ENCODE data around the gene ADAM8. TPM values are rescaled to one million over a fixed set of nuclear protein-coding genes. Genes with fewer than 3 reads are reported as not detected.

The ADAM8 gene
- total RNA-seq, 1 experiment from 2014 or later, result 16.8 TPM

DNA sequence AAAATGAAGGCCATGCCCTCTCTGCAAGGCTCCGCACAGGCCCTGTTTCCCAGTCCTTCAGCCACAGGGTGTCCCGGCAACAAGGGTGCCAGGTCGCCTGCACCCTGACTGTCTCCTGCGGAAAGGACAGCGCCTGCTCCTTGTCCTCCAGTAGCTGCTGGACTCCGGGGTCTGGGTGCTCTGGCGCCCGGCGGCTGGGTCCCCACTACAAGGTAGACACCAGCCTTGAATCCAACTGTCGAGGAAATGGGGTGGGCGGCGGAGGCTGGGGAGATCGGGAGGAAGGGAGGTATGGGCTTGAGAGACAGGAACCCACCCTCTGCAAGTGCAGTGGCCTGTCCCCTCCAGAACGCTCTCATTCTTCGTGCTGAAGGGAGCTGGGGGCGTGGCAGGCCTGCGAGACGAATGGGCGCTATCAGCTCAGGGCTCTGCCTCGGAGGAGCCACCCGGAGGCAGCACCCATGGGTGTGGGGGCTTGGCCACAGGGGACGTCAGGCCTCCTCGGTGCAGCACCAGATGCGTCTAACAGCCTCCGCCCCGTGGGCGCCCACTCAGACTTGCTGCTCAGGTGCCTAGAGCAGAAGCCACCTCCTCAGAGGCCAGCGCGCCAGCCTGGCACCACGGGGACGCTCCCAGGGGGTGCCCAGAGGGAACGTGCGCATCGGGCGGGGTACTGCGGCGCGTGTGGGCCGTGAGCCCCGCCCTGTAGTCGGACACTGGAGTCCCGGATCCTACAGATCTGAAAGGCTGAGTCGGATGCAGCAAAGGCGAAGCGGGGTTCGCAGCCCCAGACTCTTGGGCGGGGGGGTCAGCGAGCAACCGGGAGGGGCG lies 15.6 kb downstream of the ADAM8 start:
- Histone ChIP-seq H3K4me3 (ENCODE audit: low read depth, low read length) (peak overlapping the region; percentile 47), H3K27me3 (replicated peaks; ENCODE audit: control insufficient read depth, insufficient read depth, low read length) (no peaks in the 10 kb centered on the region), H3K36me3 (ENCODE audit: control insufficient read depth, insufficient read depth, low read length) (no peaks in the 10 kb centered on the region), H3K4me1 (peaks cover 28% of the 10 kb centered on the region), H3K9me3 (no peaks in the 10 kb centered on the region)
- ChIA-PET POLR2A (interaction anchor here (0.6 kb wide), 1 partner anchor 15 kb away, joined by 7 read pairs; no protein-coding TSS in a partner anchor), CTCF (interaction anchor here (0.6 to 1.1 kb wide), 3 partner anchors 9 to 17 kb away, joined by 3 to 5 read pairs (median 5); no protein-coding TSS in a partner anchor)
- Mint-ChIP-seq H3K4me1 (ENCODE audit: low read depth, unreplicated experiment) (peaks cover 18% of the 10 kb centered on the region), H3K4me3 (ENCODE audit: unreplicated experiment) (peak overlapping the region; percentile 64), H3K9me3 (ENCODE audit: unreplicated experiment) (no peaks in the 10 kb centered on the region), H3K27me3 (ENCODE audit: insufficient read depth, unreplicated experiment) (no peaks in the 10 kb centered on the region), H3K36me3 (ENCODE audit: insufficient read depth, unreplicated experiment) (peaks cover 11% of the 10 kb centered on the region), H3K27ac (ENCODE audit: unreplicated experiment) (peak overlapping the region; percentile 73)
- peak; percentile 65 to 71 for DNase-seq
- intact Hi-C loops (cut with micrococcal nuclease; ENCODE audit: unreplicated experiment), result loop anchor here (5.0 kb wide), 1 partner anchor 46 kb away; the partner anchor contains the start of genes TUBGCP2 and ZNF511
- TF ChIP-seq, protein P1, sequence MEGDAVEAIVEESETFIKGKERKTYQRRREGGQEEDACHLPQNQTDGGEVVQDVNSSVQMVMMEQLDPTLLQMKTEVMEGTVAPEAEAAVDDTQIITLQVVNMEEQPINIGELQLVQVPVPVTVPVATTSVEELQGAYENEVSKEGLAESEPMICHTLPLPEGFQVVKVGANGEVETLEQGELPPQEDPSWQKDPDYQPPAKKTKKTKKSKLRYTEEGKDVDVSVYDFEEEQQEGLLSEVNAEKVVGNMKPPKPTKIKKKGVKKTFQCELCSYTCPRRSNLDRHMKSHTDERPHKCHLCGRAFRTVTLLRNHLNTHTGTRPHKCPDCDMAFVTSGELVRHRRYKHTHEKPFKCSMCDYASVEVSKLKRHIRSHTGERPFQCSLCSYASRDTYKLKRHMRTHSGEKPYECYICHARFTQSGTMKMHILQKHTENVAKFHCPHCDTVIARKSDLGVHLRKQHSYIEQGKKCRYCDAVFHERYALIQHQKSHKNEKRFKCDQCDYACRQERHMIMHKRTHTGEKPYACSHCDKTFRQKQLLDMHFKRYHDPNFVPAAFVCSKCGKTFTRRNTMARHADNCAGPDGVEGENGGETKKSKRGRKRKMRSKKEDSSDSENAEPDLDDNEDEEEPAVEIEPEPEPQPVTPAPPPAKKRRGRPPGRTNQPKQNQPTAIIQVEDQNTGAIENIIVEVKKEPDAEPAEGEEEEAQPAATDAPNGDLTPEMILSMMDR (IDR thresholded peaks at IDR 0.05; ENCODE audit: insufficient read depth in 1 of 2, low read depth in 1 of 2, low read length in 1 of 2, severe bottlenecking in 1 of 2, unreplicated experiment in 1 of 2), result no peak
- TSS peak; percentile 42 for BruUV-seq (replicated peaks)

DNA sequence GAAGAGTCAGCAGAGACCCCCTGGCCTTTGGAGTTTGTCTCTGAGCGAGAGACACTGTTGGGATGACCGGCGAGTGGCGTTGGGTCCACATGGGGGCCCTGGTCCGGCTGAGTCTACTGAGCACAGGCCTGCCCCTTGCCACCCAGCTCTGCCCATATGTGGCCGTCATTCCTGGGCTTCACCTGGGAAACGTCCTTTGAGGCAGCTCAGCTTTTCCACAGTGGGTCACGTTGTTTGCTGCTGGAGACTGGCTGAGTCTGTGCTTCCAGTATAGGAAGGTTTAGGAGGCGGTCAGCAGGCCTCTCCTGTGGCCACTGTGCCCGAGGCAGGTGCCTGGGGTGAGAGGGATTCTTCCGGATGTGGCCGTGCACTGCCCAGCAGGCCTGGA lies 17.1 kb downstream of the ADAM8 start:
- POLR2A ChIA-PET, result no interaction called here
- intact Hi-C loops (cut with micrococcal nuclease; ENCODE audit: unreplicated experiment), result no loop called here
- Mint-ChIP-seq H3K36me3 (ENCODE audit: insufficient read depth, unreplicated experiment) (peaks cover 11% of the 10 kb centered on the region), H3K9me3 (ENCODE audit: unreplicated experiment) (no peaks in the 10 kb centered on the region), H3K27me3 (ENCODE audit: insufficient read depth, unreplicated experiment) (no peaks in the 10 kb centered on the region), H3K4me1 (ENCODE audit: low read depth, unreplicated experiment) (peaks cover 18% of the 10 kb centered on the region), H3K4me3 (ENCODE audit: unreplicated experiment) (peak overlapping the region; percentile 64), H3K27ac (ENCODE audit: unreplicated experiment) (no peak overlapping the region)
- Histone ChIP-seq H3K4me1 (peaks cover 28% of the 10 kb centered on the region), H3K36me3 (ENCODE audit: control insufficient read depth, insufficient read depth, low read length) (no peaks in the 10 kb centered on the region), H3K27me3 (replicated peaks; ENCODE audit: control insufficient read depth, insufficient read depth, low read length) (no peaks in the 10 kb centered on the region), H3K9me3 (no peaks in the 10 kb centered on the region), H3K4me3 (ENCODE audit: low read depth, low read length) (no peak overlapping the region)
- no TSS peak for BruUV-seq (replicated peaks)
- TF ChIP-seq, protein P1 (IDR thresholded peaks at IDR 0.05; ENCODE audit: insufficient read depth in 1 of 2, low read depth in 1 of 2, low read length in 1 of 2, severe bottlenecking in 1 of 2, unreplicated experiment in 1 of 2), result no peak
- CTCF ChIA-PET, result no interaction called here
- DNase-seq, result no peak

DNA sequence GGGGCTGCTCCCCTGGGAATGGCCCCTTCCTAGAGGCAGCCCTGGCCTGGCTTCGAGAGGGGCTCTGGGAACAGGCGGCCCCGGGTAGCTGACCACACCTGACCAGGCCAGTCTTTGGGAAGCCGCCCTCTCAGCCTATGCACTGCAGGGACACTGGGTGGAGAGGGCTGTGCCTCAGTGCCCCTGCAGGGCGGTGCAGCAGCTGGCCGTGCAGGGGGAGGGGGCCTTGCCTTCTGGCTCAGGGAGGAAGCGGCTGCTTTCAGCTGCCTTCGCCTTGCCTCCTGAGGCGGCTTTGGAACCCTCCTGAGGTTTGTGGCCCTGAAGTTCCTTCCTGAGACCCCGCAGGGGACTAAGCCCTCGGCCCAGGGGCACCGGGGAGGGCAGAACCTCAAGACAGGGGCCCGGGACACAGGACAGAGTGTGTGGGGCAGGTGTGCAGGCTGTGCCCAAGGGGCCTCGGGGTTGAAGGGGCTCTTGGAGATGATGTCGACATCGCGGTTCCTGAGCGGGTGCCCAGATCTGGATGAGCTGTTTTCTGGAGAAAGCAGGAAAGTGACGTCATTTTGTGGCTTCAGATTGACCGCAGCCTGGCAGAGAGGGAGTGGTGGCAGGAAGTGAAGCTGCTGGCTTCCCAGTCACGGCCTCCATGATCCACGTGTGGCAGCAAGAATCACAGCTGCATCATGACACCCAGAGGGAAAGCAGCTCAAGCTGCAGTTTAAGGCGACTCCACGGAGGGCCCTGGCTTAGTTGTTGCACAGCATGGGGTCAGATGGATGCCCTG lies 17.7 kb downstream of the ADAM8 start:
- POLR2A ChIA-PET, result no interaction called here
- Histone ChIP-seq H3K27me3 (replicated peaks; ENCODE audit: control insufficient read depth, insufficient read depth, low read length) (no peaks in the 10 kb centered on the region), H3K4me3 (ENCODE audit: low read depth, low read length) (no peak overlapping the region), H3K4me1 (peaks cover 28% of the 10 kb centered on the region), H3K36me3 (ENCODE audit: control insufficient read depth, insufficient read depth, low read length) (no peaks in the 10 kb centered on the region), H3K9me3 (no peaks in the 10 kb centered on the region)
- no peak overlapping the region for H3K27ac Mint-ChIP-seq (ENCODE audit: unreplicated experiment)
- intact Hi-C loops (cut with micrococcal nuclease; ENCODE audit: unreplicated experiment), result no loop called here
- CTCF ChIA-PET, result interaction anchor here (4.0 kb wide), 1 partner anchor 13 kb away, joined by 37 read pairs; no protein-coding TSS in a partner anchor
- no peak overlapping the region for H3K4me3 Mint-ChIP-seq (ENCODE audit: unreplicated experiment)
- peaks cover 18% of the 10 kb centered on the region for H3K4me1 Mint-ChIP-seq (ENCODE audit: low read depth, unreplicated experiment)
- no TSS peak for BruUV-seq (replicated peaks)
- H3K9me3 Mint-ChIP-seq (ENCODE audit: unreplicated experiment), result no peaks in the 10 kb centered on the region
- no peaks in the 10 kb centered on the region for H3K27me3 Mint-ChIP-seq (ENCODE audit: insufficient read depth, unreplicated experiment)
- peaks cover 11% of the 10 kb centered on the region for H3K36me3 Mint-ChIP-seq (ENCODE audit: insufficient read depth, unreplicated experiment)
- TF ChIP-seq, protein P1 (IDR thresholded peaks at IDR 0.05; ENCODE audit: insufficient read depth in 1 of 2, low read depth in 1 of 2, low read length in 1 of 2, severe bottlenecking in 1 of 2, unreplicated experiment in 1 of 2), result no peak
- DNase-seq, result no peak
